ENCODE measurements around the gene CHML.
"Not testable (repeated sequence)": the region's sequence is repeated elsewhere in the genome, so short reads cannot be mapped to it uniquely, and the experiment has no call there.

CHML gene

GRCh38 chr1:241660424-241660972 lies 20.3 kb upstream of the CHML start:
- no peaks in the 10 kb centered on the region for H3K36me3 ChIP-seq (ENCODE audit: control insufficient read depth in 2 of 2, insufficient read depth in 1 of 2, low read length in 2 of 2)
- TF ChIP-seq ZNF155 (tag by site-specific recombination; IDR thresholded peaks at IDR 0.05), result no peak
- TF ChIP-seq ZFP41 (tag by site-specific recombination; IDR thresholded peaks at IDR 0.05; ENCODE audit: borderline replicate concordance), result no peak
- TF ChIP-seq ZNF530 (tag by site-specific recombination; IDR thresholded peaks at IDR 0.05; ENCODE audit: low read depth), result no peak
- no peak for TF ChIP-seq ZNF610 (tag by site-specific recombination; IDR thresholded peaks at IDR 0.05; ENCODE audit: borderline replicate concordance)
- H3K4me3 ChIP-seq (ENCODE audit: low read depth, low read length), result no peak overlapping the region
- H3K4me1 ChIP-seq (ENCODE audit: control insufficient read depth, insufficient read depth, low read length), result no peaks in the 10 kb centered on the region
- no peak overlapping the region for H3K27ac ChIP-seq (ENCODE audit: extremely low read depth, low read depth, low read length)
- ChIA-PET CTCF (interaction anchor here (0.6 to 1.5 kb wide), 2 partner anchors 19 to 174 kb away, joined by 3 read pairs; no protein-coding TSS in a partner anchor), POLR2A (no interaction called here)
- H3K9me3 ChIP-seq (ENCODE audit: control insufficient read depth, insufficient read depth, low read depth, low read length), result no peaks in the 10 kb centered on the region

DNA sequence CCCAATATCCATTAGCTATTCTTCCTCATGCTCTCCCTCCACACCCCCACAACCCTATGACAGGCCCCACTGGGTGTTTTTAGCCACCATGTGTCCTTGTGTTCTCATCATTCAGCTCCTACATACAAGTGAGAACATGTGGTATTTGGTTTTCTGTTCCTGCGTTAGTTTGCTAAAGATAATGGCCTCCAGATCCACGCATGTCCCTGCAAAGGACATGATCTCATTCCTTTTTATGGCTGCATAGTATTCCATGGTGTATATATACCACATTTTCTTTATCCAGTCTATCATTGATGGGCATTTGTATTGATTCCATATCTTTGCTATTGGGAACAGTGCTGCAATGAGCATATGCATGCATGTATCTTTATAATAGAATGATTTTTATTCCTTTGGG lies 18.8 kb upstream of the CHML start:
- CTCF ChIA-PET; H3K36me3 ChIP-seq (ENCODE audit: control insufficient read depth in 2 of 2, insufficient read depth in 1 of 2, low read length in 2 of 2); POLR2A ChIA-PET; H3K4me3 ChIP-seq (ENCODE audit: low read depth, low read length); H3K27ac ChIP-seq (ENCODE audit: extremely low read depth, low read depth, low read length); H3K9me3 ChIP-seq (ENCODE audit: control insufficient read depth, insufficient read depth, low read depth, low read length); H3K4me1 ChIP-seq (ENCODE audit: control insufficient read depth, insufficient read depth, low read length): not testable (repeated sequence)
- TF ChIP-seq ZNF146 (tag by site-specific recombination; IDR thresholded peaks at IDR 0.05), result peak; percentile 68
- TF ChIP-seq ZNF580 (tag by site-specific recombination; IDR thresholded peaks at IDR 0.05), result peak; percentile 41; the same call in 1 of the 2 replicates

DNA sequence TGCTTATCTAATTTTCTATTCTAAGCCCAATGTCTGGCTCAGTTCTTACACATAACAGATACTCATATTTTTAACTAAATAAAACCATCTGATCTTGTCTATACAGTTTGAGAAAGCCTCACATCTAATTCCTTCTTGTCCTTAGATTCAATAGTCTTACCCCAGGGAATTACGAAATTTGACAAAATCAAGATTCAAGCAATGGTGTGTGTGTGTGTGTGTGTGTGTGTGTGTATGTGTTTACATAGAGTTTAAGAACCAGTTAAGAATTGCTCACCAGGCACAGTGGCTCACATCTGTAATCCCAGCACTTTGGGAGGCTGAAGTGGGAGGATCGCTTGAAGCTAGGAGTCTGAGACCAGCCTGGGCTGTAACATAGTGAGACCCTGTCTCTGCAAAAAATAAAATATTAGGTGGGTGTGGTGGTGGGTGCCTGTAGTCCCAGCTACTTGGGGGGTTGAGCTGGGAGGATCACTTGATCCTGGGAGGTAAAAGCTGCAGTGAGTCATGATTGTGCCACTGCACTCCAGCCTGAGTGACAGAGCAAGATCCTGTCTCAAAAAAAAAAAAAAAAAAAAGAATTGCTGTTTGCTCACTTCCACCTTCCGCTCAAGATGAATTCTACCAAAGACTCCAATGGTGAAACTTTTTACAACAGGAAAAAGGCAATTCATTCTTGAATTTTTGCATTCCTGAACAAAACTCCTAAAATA lies 18.1 kb upstream of the CHML start:
- Histone ChIP-seq H3K9me3 (ENCODE audit: control insufficient read depth, insufficient read depth, low read depth, low read length) (no peaks in the 10 kb centered on the region), H3K4me3 (ENCODE audit: low read depth, low read length) (no peak overlapping the region), H3K27ac (ENCODE audit: extremely low read depth, low read depth, low read length) (no peak overlapping the region), H3K4me1 (ENCODE audit: control insufficient read depth, insufficient read depth, low read length) (no peaks in the 10 kb centered on the region), H3K36me3 (ENCODE audit: control insufficient read depth in 2 of 2, insufficient read depth in 1 of 2, low read length in 2 of 2) (no peaks in the 10 kb centered on the region)
- peak; percentile 91 for TF ChIP-seq GLIS1 (tag by site-specific recombination; IDR thresholded peaks at IDR 0.05)
- TF ChIP-seq, protein P1, sequence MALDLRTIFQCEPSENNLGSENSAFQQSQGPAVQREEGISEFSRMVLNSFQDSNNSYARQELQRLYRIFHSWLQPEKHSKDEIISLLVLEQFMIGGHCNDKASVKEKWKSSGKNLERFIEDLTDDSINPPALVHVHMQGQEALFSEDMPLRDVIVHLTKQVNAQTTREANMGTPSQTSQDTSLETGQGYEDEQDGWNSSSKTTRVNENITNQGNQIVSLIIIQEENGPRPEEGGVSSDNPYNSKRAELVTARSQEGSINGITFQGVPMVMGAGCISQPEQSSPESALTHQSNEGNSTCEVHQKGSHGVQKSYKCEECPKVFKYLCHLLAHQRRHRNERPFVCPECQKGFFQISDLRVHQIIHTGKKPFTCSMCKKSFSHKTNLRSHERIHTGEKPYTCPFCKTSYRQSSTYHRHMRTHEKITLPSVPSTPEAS (tag by site-specific recombination; IDR thresholded peaks at IDR 0.05), result 0 out of 2 replicates have a peak, but pooled peaks have one; percentile 35
- TF ChIP-seq ZNF174 (tag by site-specific recombination; IDR thresholded peaks at IDR 0.05), result no peak
- ChIA-PET CTCF (interaction anchor here (0.6 to 1.5 kb wide), 2 partner anchors 31 to 451 kb away, joined by 3 to 4 read pairs; no protein-coding TSS in a partner anchor), POLR2A (no interaction called here)

DNA sequence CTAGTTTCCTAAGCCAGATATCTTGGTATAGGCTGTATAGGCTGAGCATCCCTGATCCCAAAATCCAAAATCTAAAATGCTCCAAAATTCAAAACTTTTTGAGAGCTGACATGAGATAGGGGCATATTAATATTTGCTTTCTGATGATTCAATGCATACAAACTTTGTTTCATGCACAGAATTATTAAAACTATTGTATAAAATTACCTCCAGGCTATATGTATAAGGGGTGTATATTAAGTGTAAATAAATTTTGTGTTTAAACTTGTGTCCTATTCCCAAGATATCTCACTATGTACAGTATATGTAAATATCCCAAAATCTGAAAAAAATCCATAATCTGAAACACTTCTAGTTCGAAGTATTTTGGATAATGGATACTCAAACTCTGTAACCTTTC lies 14.5 kb upstream of the CHML start:
- ChIA-PET CTCF (interaction anchor here (0.7 kb wide), 1 partner anchor 32 kb away, joined by 4 read pairs; no protein-coding TSS in a partner anchor), POLR2A (no interaction called here)
- TF ChIP-seq KLF10 (tag by site-specific recombination; IDR thresholded peaks at IDR 0.05) (no peak), ZNF184 (tag by site-specific recombination; IDR thresholded peaks at IDR 0.05) (no peak), WT1 (tag by site-specific recombination; IDR thresholded peaks at IDR 0.05) (no peak), PRDM6 (tag by site-specific recombination; IDR thresholded peaks at IDR 0.05) (no peak), ZNF391 (tag by site-specific recombination; IDR thresholded peaks at IDR 0.05; ENCODE audit: borderline replicate concordance, low read depth) (no peak)
- TF ChIP-seq, protein P2, sequence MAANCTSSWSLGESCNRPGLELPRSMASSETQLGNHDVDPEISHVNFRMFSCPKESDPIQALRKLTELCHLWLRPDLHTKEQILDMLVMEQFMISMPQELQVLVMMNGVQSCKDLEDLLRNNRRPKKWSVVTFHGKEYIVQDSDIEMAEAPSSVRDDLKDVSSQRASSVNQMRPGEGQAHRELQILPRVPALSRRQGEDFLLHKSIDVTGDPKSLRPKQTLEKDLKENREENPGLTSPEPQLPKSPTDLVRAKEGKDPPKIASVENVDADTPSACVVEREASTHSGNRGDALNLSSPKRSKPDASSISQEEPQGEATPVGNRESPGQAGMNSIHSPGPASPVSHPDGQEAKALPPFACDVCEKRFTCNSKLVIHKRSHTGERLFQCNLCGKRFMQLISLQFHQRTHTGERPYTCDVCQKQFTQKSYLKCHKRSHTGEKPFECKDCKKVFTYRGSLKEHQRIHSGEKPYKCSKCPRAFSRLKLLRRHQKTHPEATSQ (tag by site-specific recombination; IDR thresholded peaks at IDR 0.05), result no peak
- Histone ChIP-seq H3K4me1 (ENCODE audit: control insufficient read depth, insufficient read depth, low read length) (no peaks in the 10 kb centered on the region), H3K4me3 (ENCODE audit: low read depth, low read length) (no peak overlapping the region), H3K36me3 (ENCODE audit: control insufficient read depth in 2 of 2, insufficient read depth in 1 of 2, low read length in 2 of 2) (no peaks in the 10 kb centered on the region), H3K9me3 (ENCODE audit: control insufficient read depth, insufficient read depth, low read depth, low read length) (no peaks in the 10 kb centered on the region), H3K27ac (ENCODE audit: extremely low read depth, low read depth, low read length) (no peak overlapping the region)

All from HEK293 (cell line).